Erythroblast (primary cell): ENCODE results near the gene ENOX1.
"Not testable (repeated sequence)": the region's sequence is repeated elsewhere in the genome, so short reads cannot be mapped to it uniquely, and the experiment has no call there.

ENCODE experiments used
- DNase-seq, 2 experiments: peaks; one replicate each; lab custom pipeline; 2025; lab: John Stamatoyannopoulos, UW
- GATA1 ChIP-seq: IDR thresholded peaks from 2 replicates; pipeline ENCODE4 v1.6.1; 2011; ENCODE audit warnings: low read depth, mild to moderate bottlenecking, control low read depth, low read length, moderate library complexity
- POLR2A ChIP-seq: IDR thresholded peaks from 2 replicates; pipeline ENCODE4 v1.6.1; 2011; ENCODE audit warnings: mild to moderate bottlenecking, low read length

The ENOX1 gene

DNA sequence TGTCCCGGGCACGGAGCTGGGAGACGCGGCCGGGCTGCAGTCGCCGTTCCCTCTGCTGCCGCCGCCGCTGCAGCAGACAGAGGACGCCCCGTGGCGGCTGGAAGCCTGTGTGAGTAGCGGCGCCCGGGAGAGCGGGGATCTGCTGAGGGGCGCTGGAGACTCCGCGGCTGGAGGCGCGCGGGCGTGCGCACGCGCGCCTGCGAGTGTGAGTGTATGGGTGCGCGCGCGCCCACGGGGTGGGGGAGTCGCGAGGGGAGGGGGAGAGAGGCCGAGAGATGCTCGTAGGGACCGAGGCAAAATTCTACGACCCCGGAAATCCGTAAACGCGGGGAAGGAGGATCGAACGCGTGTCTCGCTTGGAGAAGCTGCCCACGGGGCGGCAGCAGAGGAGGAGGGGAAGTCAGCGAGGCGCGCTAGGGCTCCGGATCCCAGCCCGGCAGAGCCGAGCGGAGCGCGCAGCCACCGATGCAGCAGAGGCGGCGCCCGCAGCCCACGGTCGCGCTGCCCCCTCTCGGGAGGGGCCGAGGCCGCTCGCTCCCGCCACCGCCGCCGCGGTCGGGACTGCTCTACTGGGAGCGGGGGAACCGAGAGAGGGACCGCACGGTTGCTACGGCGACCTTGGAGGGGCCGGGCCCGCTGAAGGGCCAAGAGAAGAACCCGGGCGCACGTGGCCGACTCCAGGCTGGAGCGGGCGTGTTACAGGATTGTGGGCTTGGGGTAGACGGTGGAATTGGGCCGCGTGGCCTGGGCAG lies at the start of gene ENOX1:
Gene ENOX1, minus strand, starts transcription at position 207 of the 752 bp plus-strand sequence.
- TF ChIP-seq POLR2A (no peak), GATA1 (no peak)

DNA sequence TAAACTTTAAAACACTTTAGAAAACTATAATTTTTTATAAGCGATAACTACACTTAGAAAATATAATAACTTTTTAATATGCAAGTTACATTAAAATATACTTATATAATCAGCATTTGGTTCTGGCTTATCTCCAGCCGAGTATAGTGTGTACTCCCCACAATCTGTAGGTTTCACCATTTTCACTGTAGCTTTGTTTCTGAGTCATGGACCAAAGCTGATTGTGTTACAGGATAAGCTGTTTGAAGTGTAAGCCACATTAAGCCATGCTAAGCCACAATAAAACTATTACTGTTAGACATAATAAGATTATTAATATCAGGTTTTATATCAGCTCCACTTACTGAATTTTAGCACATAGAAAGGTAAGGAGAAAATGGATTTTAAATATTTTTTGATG lies 48.9 kb upstream of the ENOX1 start:
- DNase-seq = peak in 1 of 2 experiments; percentile 2

More for the DNA sequence above, at the start of gene ENOX1:
- DNase-seq = peak; percentile 23 to 46

DNA sequence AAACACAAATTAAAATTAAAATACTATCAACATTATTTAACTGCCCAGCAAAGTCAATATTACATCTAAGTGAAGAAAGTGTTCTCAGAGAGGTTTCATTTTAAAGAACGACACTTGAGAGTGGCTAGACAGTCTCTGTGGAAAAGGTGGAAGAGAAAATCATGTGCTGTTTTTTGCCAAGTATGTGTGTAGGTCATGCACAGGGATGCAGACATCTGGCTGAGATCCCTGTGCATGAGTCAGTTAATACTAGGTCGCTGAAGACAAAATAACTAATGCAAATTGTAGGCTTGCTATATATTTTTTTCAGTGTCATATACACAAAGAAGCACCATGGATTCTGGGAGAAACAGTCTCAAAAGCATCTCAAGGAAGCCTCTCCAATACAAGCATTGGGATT lies 44.3 kb upstream of the ENOX1 start:
- TF ChIP-seq POLR2A (no peak), GATA1 (no peak)
- no peak for DNase-seq

More for the DNA sequence above, 48.9 kb upstream of the ENOX1 start:
- TF ChIP-seq POLR2A = no peak
- TF ChIP-seq GATA1 = no peak

DNA sequence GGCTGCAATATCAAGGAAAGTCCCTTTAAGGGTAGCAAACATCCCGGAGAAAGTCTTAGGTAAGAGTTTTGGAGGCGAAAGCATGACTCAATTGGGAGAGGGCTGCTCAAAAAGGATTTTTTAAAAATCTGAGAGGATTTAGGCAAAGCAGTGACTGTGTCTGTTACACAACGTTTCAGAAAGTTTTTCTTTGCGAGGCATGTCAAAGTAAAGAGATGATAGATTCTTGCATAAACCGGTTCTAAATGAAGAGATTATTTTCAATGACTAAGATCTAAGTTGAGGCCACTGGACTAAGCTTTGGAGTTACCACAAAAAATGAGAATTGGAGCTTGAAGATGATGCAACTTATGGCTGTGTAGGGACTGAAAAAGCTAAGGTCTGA lies 43.7 kb upstream of the ENOX1 start:
- no peak for DNase-seq
- TF ChIP-seq POLR2A (no peak), GATA1 (no peak)

DNA sequence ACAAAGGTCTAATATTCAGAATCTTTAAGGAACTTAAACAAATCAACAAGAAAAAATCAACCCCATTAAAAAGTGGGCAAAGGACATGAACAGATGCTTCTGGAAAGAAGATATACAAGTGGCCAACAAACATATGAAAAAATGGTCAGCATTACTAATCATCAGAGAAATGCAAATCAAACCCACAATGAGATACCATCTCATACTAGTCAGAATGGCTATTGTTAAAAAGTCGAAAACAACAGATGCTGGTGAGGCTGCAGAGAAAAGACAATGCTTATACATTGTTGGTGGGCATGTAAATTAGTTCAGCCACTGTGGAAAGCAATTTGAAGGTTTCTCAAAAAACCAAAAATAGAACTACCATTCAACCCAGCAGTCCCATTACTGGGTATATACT lies 37.9 kb upstream of the ENOX1 start:
- not testable (repeated sequence) for DNase-seq

DNA sequence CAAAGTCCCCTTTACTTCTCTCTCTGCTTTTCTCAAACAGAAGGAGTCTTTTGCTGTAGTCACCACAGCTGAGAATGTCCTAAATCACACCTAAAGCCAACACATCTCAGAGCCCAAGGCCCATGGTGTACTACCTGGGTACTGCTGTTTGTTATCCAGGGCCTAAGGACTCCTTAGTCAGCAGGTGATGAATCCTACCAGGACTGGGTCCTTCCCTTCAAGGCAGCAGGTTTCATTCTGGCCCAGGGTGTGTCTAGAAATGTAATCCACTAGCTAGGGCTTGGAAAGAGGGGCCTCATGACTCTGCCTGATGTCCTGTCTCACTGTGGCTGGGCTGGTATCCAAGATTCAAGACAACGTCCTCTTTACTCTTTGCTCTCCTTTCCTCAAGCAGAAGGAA lies 36.2 kb upstream of the ENOX1 start:
- no peak for DNase-seq
- TF ChIP-seq GATA1 (no peak), POLR2A (no peak)

DNA sequence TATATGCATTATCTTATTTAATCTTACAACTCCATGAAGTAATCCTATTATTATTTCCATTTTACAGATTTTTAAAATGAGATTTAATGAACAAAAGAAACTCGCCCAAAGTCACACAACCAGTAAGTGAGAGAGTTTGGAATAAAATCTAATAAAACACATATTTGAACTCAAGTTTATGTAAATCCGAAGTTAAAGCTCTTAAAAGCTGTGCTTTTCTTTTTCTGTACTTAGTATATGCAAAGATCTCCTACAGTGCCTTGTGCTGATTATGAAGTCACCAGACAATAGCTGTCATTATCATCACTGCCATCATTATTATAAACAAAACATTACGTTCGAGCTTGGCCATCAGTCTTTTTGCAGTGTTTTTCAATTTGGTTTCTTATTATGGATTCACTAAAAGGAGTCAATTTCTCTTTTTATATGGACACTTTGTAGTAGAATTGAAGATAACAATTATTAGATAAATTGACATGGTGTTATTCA lies 29.7 kb upstream of the ENOX1 start:
- TF ChIP-seq GATA1 (no peak), POLR2A (no peak)

DNA sequence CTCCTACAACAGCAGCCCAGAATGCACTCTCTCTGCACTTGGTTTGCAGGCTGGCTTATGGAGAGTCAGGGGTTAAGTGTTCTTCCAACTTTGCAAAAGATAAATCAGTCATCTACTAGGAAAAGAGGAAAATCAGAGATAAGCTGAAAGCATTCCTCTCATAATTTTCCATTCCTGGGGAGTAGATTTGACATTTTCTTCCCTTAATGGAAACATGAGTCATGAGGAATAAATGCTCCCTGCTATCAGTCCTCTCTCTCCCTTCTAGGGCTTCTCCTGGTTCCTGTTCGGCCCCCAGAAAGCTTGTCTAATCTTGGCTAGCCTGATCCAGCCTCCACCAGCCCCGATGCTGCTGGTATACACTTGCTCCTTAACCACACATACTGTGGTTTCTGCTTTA lies 28.4 kb upstream of the ENOX1 start:
- no peak for DNase-seq
- TF ChIP-seq POLR2A (no peak), GATA1 (no peak)

More for the DNA sequence above, 29.7 kb upstream of the ENOX1 start:
- no peak for DNase-seq

DNA sequence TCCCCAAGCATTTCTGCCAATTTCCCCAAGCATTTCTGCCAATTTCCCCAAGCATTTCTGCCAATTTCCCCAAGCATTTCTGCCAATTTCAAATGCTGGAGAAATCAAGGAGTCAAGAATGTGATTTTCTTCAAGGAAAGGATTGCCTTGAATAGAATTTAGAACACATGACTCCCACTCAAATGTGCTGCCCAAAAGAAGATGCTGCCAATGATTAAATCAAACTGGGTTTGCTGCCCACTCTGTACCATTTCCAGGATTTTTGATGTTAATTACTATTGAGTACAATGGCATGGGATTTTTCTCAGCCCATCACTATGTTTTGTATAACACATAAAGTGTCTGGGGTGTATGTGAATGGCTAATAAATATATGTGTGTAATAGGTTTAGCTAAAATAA lies 21.9 kb upstream of the ENOX1 start:
- no peak for DNase-seq

DNA sequence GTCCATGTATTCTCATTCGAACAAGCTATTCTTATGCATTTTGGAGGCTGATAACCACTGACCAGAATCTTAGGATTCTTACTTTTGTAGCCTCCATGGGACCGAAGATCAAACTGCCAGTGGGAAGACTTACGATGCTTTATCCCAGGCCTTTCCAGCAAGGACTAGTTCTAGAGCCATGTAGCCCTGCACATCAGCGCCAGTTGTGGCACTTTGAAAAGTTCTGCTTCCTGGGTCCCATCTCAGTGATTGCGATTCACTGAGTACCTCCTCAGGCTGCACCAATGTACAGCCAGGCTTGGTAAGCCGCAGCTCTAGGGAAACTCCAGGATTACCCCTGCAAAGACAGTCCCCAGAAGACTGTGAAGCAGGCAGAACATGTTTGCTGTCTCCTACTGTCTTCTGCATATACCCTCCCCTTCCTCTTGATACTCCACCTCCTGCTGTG lies 18.9 kb upstream of the ENOX1 start:
- DNase-seq = no peak
- no peak for TF ChIP-seq POLR2A
- no peak for TF ChIP-seq GATA1

More for the DNA sequence above, 21.9 kb upstream of the ENOX1 start:
- TF ChIP-seq GATA1 = no peak
- no peak for TF ChIP-seq POLR2A

DNA sequence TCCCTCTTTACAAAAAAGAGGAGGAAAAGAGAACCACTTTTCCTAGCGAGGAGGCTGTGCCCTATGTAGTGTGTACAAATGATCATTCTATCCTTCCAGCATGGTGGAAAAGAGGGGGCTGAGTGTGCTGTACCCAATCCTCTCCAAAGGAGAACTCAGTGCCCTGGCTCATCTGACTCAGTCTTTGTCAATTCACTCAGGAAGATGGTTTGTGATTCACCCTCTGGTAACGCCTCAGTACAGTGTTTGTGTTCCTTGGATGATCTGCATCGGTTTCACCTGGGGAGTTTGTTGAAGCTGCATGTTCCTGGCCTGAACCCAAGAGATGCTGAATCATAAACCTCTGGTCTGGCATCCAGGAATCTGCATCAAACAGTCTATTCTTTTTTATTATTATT lies 18.3 kb upstream of the ENOX1 start:
- no peak for DNase-seq
- no peak for TF ChIP-seq POLR2A
- no peak for TF ChIP-seq GATA1

DNA sequence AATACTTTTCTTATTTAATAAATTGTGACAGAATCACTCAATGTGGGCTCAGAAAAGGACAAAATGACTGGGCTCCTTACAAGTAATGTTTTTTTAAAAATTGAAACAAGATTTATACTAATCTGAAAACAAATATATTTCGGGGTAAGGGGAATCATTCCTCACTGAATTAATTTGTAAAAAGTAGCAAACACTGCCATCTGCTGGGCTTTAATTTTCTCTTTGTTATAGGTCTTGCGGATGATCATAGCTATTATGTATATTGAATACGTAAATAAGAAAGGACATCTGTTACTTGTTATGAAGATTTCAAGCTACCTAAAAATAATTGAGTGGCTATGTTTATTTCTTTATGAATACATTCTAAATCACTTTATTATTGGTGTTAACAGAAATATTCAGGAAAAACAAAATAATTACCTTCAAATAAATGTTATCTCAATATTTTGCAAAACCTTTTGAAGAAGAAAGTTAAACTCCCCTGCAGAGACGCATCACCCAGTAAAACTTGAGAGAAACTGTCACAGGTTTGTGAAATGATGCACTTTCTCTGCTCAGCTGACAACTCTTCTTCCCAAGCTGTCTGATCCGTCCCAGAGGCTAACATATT lies 17.8 kb upstream of the ENOX1 start:
- no peak for TF ChIP-seq POLR2A
- no peak for TF ChIP-seq GATA1
- peak; percentile 43 to 65 for DNase-seq

DNA sequence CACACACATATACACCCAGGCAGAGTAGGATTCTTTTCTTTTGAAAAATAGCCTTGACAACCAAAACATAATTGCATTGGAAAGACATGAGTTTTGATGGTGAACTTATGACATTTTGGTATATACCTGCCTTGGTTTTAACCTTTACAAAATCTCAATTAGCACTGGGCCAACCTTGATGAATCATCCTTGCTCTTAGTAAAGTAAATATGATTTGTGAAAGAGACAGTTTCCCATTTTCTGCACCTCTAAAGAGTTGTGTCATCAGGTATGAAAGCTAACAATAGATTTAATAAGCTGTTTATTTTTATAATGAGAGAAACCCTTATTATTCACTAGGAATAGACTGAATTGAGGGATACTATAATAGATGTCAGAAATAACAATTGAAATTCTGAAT lies 15.7 kb upstream of the ENOX1 start:
- no peak for DNase-seq
- no peak for TF ChIP-seq POLR2A
- TF ChIP-seq GATA1 = no peak

DNA sequence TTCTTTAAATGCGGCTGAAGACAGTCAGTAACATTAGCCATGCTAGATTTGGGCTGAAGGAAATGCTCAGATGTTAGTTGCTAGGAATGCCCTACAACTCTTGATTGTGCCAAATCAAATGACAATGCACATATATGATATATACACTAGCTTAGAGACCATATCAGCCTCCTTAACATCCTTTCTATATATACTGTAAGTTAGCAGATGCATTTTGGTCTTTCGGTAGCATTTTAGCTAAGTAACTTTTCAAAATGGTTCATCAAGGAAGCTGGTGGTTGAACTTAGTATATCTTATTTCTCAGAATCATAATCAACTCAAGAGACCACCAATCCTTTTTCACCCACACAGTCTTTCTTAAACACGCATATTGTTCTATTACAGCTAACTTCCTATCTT lies 14.1 kb upstream of the ENOX1 start:
- TF ChIP-seq POLR2A = no peak
- TF ChIP-seq GATA1 = no peak

More for the DNA sequence above, 14.1 kb upstream of the ENOX1 start:
- no peak for DNase-seq
